DOHH2 (cell line): ENCODE results near the gene SLC2A13.

Source experiments
- H3F3A ChIP-seq: fragments of 200-600 bp; sonication (generic), shearing (Covaris generic); 2 replicates; pipeline ENCODE4 v1.6.0; 2016; ENCODE audit warnings: antibody characterized with exemption, mild to moderate bottlenecking; ENCODE audit not compliant: control insufficient read depth, insufficient read depth
- H3K27ac ChIP-seq: fragments of 200-600 bp; sonication (generic); 2 replicates; pipeline ENCODE4 v1.5.1; 2014; ENCODE audit warnings: low read depth, mild to moderate bottlenecking, low read length, moderate library complexity
- H3K27me3 ChIP-seq: fragments of 200-600 bp; sonication (generic); 2 replicates; pipeline ENCODE4 v1.6.1; 2014; ENCODE audit warnings: mild to moderate bottlenecking, low read length, mixed read lengths; ENCODE audit not compliant: control insufficient read depth
- H3K36me3 ChIP-seq: fragments of 200-600 bp; sonication (generic); 2 replicates; pipeline ENCODE4 v1.6.1; 2014; ENCODE audit warnings: mild to moderate bottlenecking, low read length, moderate library complexity, mixed read lengths; ENCODE audit not compliant: control insufficient read depth
- H3K4me1 ChIP-seq: fragments of 200-600 bp; sonication (generic); 2 replicates; pipeline ENCODE4 v1.6.1; 2014; ENCODE audit warnings: mild to moderate bottlenecking, low read length, mixed read lengths; ENCODE audit not compliant: control insufficient read depth
- H3K4me2 ChIP-seq: fragments of 200-600 bp; sonication (generic); 2 replicates; pipeline ENCODE4 v1.6.0; 2014; ENCODE audit warnings: mild to moderate bottlenecking, low read length, moderate library complexity
- H3K4me3 ChIP-seq: fragments of 200-600 bp; sonication (generic); 2 replicates; pipeline ENCODE4 v1.5.1; 2014; ENCODE audit warnings: mild to moderate bottlenecking, low read length, mixed read lengths
- H3K79me2 ChIP-seq: fragments of 200-600 bp; sonication (generic); 2 replicates; pipeline ENCODE4 v1.6.1; 2014; ENCODE audit warnings: mild to moderate bottlenecking, low read length, mixed read lengths; ENCODE audit not compliant: control insufficient read depth
- H3K9me2 ChIP-seq: fragments of 200-600 bp; sonication (generic); replicated peaks from 2 replicates; pipeline ENCODE4 v1.6.1; 2014; ENCODE audit warnings: mild to moderate bottlenecking, low read length, mixed read lengths; ENCODE audit not compliant: control insufficient read depth
- H3K9me3 ChIP-seq: fragments of 200-600 bp; sonication (generic); 2 replicates; pipeline ENCODE4 v1.6.1; 2014; ENCODE audit warnings: antibody characterized with exemption, low read length, mixed read lengths; ENCODE audit not compliant: control insufficient read depth, insufficient read depth
- H4K20me1 ChIP-seq: fragments of 200-600 bp; sonication (generic); 2 replicates; pipeline ENCODE4 v1.6.0; 2014; ENCODE audit warnings: low read depth, mild to moderate bottlenecking, antibody characterized with exemption, low read length, moderate library complexity; ENCODE audit not compliant: control insufficient read depth, insufficient read depth
- EZH2phosphoT487 ChIP-seq: fragments of 200-600 bp; sonication (generic); IDR thresholded peaks from 2 replicates; pipeline ENCODE4 v1.6.1; 2017; ENCODE audit warnings: borderline replicate concordance, mild to moderate bottlenecking, antibody characterized with exemption, low read length, moderate library complexity, mixed read lengths
- TF ChIP-seq, protein P1 (sequence below): fragments of 200-600 bp; sonication (generic); IDR thresholded peaks from one replicate; pipeline ENCODE4 v1.5.1; 2014; ENCODE audit warnings: antibody characterized with exemption, mild to moderate bottlenecking, low read depth, low read length; ENCODE audit not compliant: poor library complexity, severe bottlenecking

The SLC2A13 gene

GRCh38 chr12:39931857-39932256 lies 174.0 kb downstream of the SLC2A13 start:
- Histone ChIP-seq H3K36me3 (no peaks in the 10 kb centered on the region), H3K4me3 (no peak overlapping the region), H3K27me3 (no peaks in the 10 kb centered on the region), H3K9me3 (no peaks in the 10 kb centered on the region), H3F3A (no peaks in the 10 kb centered on the region), H3K9me2 (no peaks in the 10 kb centered on the region), H3K79me2 (no peaks in the 10 kb centered on the region), H3K4me1 (no peaks in the 10 kb centered on the region), H4K20me1 (no peaks in the 10 kb centered on the region), H3K4me2 (no peak overlapping the region), H3K27ac (no peak overlapping the region)
- no peak for TF ChIP-seq EZH2phosphoT487
- TF ChIP-seq, protein P1, sequence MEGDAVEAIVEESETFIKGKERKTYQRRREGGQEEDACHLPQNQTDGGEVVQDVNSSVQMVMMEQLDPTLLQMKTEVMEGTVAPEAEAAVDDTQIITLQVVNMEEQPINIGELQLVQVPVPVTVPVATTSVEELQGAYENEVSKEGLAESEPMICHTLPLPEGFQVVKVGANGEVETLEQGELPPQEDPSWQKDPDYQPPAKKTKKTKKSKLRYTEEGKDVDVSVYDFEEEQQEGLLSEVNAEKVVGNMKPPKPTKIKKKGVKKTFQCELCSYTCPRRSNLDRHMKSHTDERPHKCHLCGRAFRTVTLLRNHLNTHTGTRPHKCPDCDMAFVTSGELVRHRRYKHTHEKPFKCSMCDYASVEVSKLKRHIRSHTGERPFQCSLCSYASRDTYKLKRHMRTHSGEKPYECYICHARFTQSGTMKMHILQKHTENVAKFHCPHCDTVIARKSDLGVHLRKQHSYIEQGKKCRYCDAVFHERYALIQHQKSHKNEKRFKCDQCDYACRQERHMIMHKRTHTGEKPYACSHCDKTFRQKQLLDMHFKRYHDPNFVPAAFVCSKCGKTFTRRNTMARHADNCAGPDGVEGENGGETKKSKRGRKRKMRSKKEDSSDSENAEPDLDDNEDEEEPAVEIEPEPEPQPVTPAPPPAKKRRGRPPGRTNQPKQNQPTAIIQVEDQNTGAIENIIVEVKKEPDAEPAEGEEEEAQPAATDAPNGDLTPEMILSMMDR = no peak

DNA sequence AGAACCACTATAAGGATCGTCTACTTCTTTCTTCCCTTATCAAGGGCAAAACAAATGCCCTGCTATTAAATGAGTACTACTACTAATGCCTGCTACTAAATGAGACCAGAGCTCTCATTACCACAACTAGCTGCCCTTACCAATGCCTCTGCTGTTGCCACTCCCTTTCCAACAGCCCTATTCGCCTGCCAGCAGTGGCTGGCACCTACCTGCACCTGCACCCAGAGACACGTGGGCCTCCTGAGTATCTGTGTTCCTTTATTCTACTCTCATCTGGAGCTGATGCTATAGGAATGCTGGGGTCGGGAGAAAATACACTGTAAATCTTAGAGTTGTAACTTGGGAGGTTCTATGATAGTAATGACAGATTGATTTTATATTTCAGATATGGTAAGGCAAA lies 174.7 kb downstream of the SLC2A13 start:
- H3K9me2 ChIP-seq = no peaks in the 10 kb centered on the region
- no peaks in the 10 kb centered on the region for H3K27me3 ChIP-seq
- H3K4me1 ChIP-seq = no peaks in the 10 kb centered on the region
- no peaks in the 10 kb centered on the region for H3K36me3 ChIP-seq
- no peaks in the 10 kb centered on the region for H3F3A ChIP-seq
- no peaks in the 10 kb centered on the region for H3K79me2 ChIP-seq
- TF ChIP-seq EZH2phosphoT487 = no peak
- TF ChIP-seq, protein P1 = no peak
- no peaks in the 10 kb centered on the region for H4K20me1 ChIP-seq
- H3K27ac ChIP-seq = no peak overlapping the region
- no peak overlapping the region for H3K4me3 ChIP-seq
- no peak overlapping the region for H3K4me2 ChIP-seq
- H3K9me3 ChIP-seq = no peaks in the 10 kb centered on the region

GRCh38 chr12:39930101-39930500 lies 175.8 kb downstream of the SLC2A13 start:
- TF ChIP-seq, protein P1 = no peak
- TF ChIP-seq EZH2phosphoT487 = no peak
- no peak overlapping the region for H3K4me2 ChIP-seq
- no peaks in the 10 kb centered on the region for H3K4me1 ChIP-seq

More at GRCh38 chr12:39930101-39930500, 175.8 kb downstream of the SLC2A13 start:
- H3K79me2 ChIP-seq = no peaks in the 10 kb centered on the region
- no peak overlapping the region for H3K27ac ChIP-seq
- H3F3A ChIP-seq = no peaks in the 10 kb centered on the region
- H3K9me2 ChIP-seq = no peaks in the 10 kb centered on the region
- no peak overlapping the region for H3K4me3 ChIP-seq
- no peaks in the 10 kb centered on the region for H3K9me3 ChIP-seq
- H4K20me1 ChIP-seq = no peaks in the 10 kb centered on the region
- H3K27me3 ChIP-seq = no peaks in the 10 kb centered on the region
- H3K36me3 ChIP-seq = no peaks in the 10 kb centered on the region
